Gastroesophageal sphincter (tissue), 3 donors: ENCODE results near the gene MXD4.

Experiments
- POLR2A ChIP-seq, 2 donors: fragments of 450-650 bp; IDR thresholded peaks; one replicate each; pipeline ENCODE4 v1.6.1; 2017; ENCODE audit warnings: antibody characterized with exemption in 2 of 2, mild to moderate bottlenecking in 2 of 2, moderate library complexity in 1 of 2
- POLR2AphosphoS5 ChIP-seq: sonication (generic); formaldehyde crosslinking; IDR thresholded peaks from one replicate; pipeline ENCODE4 v1.6.1; 2017; ENCODE audit warnings: antibody characterized with exemption
- TF ChIP-seq, protein P1 (sequence below), 4 experiments: fragments of 200-600 bp in 2 of 4; fragments of 450-650 bp in 2 of 4; sonication (generic) in 1 of 4; IDR thresholded peaks; one replicate each; pipeline ENCODE4 v1.5.1; 2017 to 2019; ENCODE audit warnings: antibody characterized with exemption in 4 of 4, mild to moderate bottlenecking in 2 of 4, moderate library complexity in 2 of 4

DNA sequence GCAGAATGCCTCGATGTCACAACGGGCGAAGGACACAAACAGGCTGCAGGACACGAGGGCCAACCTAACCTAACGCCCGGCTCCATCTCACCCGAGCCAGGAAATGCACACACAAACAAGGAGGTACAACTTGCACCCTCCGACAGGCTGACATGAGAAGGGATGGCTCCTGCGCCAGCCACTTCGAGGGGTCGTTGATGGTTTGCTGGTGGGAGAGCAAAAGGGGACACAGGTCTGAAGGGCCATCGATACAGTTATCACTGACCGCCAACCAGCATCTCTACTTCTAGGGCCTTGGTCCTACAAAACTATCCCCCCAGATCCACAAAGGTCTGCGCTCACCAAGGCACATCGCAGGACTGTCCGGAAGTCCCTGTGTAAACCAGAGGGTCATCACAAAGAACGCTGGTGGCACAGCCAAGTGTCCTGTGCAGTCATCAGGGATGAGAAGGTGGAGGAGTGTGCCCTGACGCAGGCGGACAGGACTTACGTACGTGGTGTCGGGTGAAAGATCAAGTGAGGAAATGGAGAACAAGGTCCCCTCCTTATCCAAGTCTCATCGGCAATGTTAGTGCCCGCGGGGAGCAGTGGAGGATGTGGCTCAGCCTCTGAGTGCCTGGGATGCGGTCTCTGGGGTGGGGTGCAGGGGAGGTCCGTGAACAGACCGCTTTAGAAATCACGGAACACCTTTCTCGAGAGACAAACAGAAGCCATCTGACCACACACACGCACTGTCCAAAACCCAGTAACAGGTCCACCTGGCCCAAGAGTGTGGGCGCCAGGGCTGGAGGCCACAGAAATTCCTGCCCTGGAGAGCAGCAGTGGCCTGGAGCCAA, 7.0 kb downstream of the MXD4 start:
- TF ChIP-seq, protein P1, sequence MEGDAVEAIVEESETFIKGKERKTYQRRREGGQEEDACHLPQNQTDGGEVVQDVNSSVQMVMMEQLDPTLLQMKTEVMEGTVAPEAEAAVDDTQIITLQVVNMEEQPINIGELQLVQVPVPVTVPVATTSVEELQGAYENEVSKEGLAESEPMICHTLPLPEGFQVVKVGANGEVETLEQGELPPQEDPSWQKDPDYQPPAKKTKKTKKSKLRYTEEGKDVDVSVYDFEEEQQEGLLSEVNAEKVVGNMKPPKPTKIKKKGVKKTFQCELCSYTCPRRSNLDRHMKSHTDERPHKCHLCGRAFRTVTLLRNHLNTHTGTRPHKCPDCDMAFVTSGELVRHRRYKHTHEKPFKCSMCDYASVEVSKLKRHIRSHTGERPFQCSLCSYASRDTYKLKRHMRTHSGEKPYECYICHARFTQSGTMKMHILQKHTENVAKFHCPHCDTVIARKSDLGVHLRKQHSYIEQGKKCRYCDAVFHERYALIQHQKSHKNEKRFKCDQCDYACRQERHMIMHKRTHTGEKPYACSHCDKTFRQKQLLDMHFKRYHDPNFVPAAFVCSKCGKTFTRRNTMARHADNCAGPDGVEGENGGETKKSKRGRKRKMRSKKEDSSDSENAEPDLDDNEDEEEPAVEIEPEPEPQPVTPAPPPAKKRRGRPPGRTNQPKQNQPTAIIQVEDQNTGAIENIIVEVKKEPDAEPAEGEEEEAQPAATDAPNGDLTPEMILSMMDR (IDR thresholded peaks at IDR 0.05): no peak
- no peak for TF ChIP-seq POLR2AphosphoS5
- TF ChIP-seq POLR2A (IDR thresholded peaks at IDR 0.05): no peak
